ENCODE measurements around the gene SLC38A5.
A peak's percentile ranks its signal among the peaks of the same experiment; 100 is the strongest.
"Not testable (repeated sequence)": the region's sequence is repeated elsewhere in the genome, so short reads cannot be mapped to it uniquely, and the experiment has no call there.

The SLC38A5 gene

DNA sequence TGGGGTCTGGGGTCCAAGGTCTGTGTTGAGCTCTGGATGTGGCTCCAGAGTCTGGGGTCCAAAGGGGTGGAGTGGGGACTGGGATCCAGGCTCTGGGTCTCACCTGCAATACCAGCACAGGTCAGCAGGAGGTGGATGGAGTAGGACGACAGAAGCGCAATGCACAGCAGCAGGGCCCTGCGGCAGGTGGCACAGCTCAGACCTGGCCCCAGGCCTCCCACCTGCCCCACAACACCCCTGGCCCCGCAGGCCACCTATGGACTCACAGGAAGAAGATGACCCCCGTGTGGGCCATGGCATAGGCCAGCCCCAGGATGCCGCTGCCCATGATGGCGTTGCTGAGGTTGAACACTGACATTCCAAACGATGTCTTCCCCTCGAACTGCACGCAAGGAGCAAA is 3.4 kb downstream of the SLC38A5 start:
- peak overlapping the region; percentile 95 for H3K4me3 Mint-ChIP-seq
- peaks cover 24% of the 10 kb centered on the region for H3K36me3 Mint-ChIP-seq
- H3K27me3 Mint-ChIP-seq = no peaks in the 10 kb centered on the region
- no peak overlapping the region for H3K27ac Mint-ChIP-seq
- H3K4me1 Mint-ChIP-seq = peaks cover 35% of the 10 kb centered on the region
- no peaks in the 10 kb centered on the region for H3K9me3 Mint-ChIP-seq

DNA sequence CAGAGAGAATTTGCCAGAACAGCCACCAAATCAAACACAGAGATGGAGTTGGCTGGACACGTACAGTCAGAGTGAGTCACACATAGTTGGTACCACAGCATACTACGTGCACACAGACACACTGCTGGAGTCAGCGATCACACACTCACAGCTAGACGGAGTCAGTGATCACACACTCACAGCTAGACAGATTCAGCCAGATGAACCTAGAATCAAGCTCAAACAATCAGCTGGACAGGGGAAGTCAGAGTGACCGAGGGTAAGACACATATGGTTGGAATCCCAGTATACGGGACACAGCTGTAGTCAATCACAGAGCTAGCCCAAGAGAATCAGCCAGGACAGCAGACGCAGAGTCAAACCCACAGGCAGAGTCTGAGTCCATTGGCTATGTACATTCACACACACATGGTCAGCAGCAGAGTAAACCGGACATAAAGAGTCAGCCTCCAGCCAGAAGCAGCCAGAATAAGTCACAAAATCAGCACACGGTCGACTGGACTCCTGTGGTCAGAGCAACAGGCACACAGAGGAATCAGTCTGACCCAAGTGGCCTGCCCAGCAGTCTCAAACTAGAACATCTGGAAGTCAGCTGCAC is 4.6 kb downstream of the SLC38A5 start:
- peak overlapping the region; percentile 73 for H3K4me3 Mint-ChIP-seq
- no peak overlapping the region for H3K27ac Mint-ChIP-seq
- peaks cover 26% of the 10 kb centered on the region for H3K36me3 Mint-ChIP-seq
- no peaks in the 10 kb centered on the region for H3K9me3 Mint-ChIP-seq
- H3K27me3 Mint-ChIP-seq = no peaks in the 10 kb centered on the region
- H3K4me1 Mint-ChIP-seq = peaks cover 38% of the 10 kb centered on the region

DNA sequence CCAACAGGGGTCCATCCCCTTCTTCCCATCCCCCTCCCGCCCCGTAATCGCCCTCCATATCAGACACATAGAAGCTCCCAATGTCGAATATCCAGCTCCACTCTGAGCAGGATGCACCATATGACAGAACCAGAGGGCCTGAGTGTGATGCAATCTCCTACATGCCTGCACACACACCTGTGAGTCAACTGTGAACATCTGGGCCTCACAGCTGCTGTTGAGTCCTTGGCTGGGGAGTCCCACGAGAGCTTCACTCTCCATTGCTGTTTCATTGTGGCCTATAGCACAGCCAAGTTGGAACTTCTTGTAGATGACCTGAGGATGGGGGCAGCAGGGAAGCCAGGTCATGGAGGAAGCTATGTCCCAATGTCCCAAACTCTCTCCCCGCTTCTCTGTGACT is 8.2 kb downstream of the SLC38A5 start:
- Mint-ChIP-seq H3K9me3 (no peaks in the 10 kb centered on the region), H3K27me3 (no peaks in the 10 kb centered on the region), H3K27ac (no peak overlapping the region), H3K4me3 (no peak overlapping the region), H3K4me1 (peaks cover 29% of the 10 kb centered on the region), H3K36me3 (peaks cover 30% of the 10 kb centered on the region)

DNA sequence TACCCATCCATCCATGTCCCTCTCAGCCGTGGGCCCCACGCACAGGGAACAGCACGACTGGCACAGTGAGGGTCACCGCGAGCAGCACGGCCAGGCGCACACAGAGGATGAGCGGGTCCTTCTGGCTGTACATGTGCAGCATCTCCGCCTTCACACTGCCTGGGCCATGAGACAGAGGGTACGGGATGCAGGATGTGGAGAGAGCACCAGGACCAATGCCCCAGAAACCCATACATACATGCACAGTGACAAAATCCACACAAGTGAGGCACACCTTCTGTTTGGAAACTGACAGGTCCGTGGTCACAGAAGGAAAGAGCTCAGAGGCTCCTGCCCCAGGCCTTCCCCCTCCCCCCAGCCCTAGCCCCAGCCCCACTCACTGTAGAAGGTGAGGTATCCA is 9.5 kb downstream of the SLC38A5 start:
- H3K27me3 Mint-ChIP-seq = no peaks in the 10 kb centered on the region
- no peak overlapping the region for H3K4me3 Mint-ChIP-seq
- H3K4me1 Mint-ChIP-seq = peaks cover 22% of the 10 kb centered on the region
- H3K27ac Mint-ChIP-seq = no peak overlapping the region
- peaks cover 24% of the 10 kb centered on the region for H3K36me3 Mint-ChIP-seq
- no peaks in the 10 kb centered on the region for H3K9me3 Mint-ChIP-seq

DNA sequence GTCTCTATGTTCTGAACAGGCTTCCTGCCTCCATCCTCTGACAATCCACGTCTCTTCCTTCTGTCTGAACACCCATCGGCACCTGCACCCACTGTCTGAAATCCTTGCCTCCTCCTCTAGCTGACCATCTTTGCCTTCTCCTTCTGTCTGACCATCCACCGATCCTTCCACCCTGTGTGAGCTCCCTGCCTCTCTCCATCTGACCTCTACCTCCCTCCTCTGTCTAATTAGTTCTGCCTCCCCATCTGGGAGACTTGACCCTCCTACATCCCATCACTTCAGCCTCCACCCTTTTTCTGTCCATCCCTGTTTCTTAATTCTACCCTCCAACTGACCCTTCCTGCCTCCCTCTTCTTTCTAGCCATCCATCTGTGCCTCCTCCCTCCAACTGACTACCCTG is 10.0 kb downstream of the SLC38A5 start:
- H3K36me3 Mint-ChIP-seq = peaks cover 19% of the 10 kb centered on the region
- no peak overlapping the region for H3K27ac Mint-ChIP-seq
- peaks cover 16% of the 10 kb centered on the region for H3K4me1 Mint-ChIP-seq
- no peak overlapping the region for H3K4me3 Mint-ChIP-seq
- no peaks in the 10 kb centered on the region for H3K9me3 Mint-ChIP-seq
- no peaks in the 10 kb centered on the region for H3K27me3 Mint-ChIP-seq

DNA sequence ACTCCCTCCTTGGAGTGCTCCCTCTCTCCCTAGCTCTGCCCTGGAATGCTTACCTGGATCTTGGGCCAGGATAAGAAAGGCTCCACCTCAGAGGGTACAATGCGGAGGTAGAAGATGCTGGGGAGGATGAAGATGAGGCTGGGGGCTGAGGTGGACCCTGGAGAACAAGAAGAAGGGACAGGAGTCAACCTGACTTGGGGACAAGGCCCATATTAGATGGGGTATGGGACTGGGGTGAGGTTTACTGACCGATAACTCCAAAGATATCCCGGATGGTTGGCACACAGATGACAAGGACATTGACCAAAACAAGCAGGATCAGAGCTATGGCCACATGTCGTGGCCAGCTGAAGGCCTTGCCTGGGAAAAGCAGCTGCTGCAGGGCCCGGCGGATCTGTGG is 10.6 kb downstream of the SLC38A5 start:
- Mint-ChIP-seq H3K9me3 (no peaks in the 10 kb centered on the region), H3K4me1 (peaks cover 14% of the 10 kb centered on the region), H3K36me3 (peaks cover 18% of the 10 kb centered on the region), H3K27me3 (no peaks in the 10 kb centered on the region), H3K4me3 (no peak overlapping the region), H3K27ac (no peak overlapping the region)

DNA sequence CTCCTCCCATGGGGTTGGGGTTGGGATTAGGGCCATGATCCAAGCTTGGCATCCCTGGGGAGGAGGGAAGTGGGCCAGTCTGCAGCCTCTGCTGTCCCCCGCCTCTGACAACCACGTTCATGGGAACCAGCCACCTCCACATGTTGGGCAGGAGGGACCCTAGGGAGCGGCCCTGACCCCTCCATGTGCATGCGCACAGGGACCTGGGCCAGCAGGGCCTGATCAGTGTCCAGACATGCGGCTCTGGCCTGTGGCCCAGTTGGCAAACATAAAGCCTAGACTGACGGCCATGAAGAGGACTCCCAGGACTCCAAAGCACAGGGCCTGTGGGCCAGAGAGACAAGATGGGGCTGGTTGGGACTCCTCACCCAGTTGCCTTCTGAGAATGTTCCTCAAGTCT is 11.3 kb downstream of the SLC38A5 start:
- no peak overlapping the region for H3K4me3 Mint-ChIP-seq
- H3K27ac Mint-ChIP-seq = no peak overlapping the region
- H3K4me1 Mint-ChIP-seq = peaks cover 7% of the 10 kb centered on the region
- H3K27me3 Mint-ChIP-seq = no peaks in the 10 kb centered on the region
- peaks cover 14% of the 10 kb centered on the region for H3K36me3 Mint-ChIP-seq
- no peaks in the 10 kb centered on the region for H3K9me3 Mint-ChIP-seq

DNA sequence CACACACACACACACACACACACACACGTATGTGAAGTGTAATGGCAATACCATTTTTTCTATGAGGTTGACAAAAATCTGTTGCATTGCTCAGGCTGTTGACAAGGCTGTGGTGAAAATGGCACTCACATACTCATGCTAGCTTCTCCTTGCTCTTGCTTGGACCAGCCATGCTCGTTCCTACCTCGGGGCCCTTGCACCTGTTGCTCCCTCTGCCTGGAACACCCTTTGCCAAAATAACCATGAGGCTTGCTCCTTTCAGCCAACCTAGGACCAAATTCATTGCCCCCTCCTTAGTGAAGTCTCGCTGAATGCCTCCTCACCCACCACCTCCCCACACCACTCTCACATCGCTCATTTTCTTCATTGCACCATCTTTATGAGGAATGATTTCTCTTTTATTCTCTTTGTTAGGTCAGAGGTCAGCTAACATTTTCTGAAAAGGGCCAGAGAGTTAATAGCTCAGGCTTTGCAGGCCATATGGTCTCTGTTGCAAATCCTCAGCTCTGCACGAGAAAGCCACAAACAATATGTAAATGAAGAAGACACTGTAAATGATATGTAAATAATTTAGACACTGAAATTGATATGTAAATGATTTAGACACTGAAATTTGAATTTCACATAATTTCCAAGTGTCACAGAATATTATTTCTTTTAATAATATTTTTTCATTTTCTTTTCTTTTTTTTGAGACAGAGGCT is 13.3 kb downstream of the SLC38A5 start:
- Mint-ChIP-seq H3K4me3 (no peak overlapping the region), H3K27ac (peak overlapping the region; percentile 17), H3K9me3 (no peaks in the 10 kb centered on the region), H3K36me3 (peaks cover 10% of the 10 kb centered on the region), H3K4me1 (peaks cover 7% of the 10 kb centered on the region), H3K27me3 (no peaks in the 10 kb centered on the region)

DNA sequence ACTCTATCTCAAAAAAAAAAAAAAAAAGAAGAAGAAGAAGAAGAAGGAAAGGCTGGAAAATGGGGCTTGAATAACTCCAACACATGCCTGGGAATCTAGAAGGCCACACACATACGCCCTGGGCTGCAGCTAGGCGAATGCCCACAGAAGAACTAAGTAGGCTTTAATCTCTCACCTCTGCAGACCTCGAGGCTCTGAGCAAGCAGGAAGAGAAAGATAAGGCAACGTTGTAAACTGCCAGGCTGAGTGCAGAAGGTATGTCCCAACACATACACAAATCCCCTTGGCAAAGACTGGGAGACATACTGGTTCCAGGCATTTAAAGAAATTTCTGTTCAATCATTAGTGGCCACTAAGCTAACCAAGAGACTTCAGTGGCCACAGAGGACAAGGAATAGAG is 18.4 kb downstream of the SLC38A5 start:
- Mint-ChIP-seq H3K36me3 (no peaks in the 10 kb centered on the region), H3K9me3 (no peaks in the 10 kb centered on the region), H3K4me3 (no peak overlapping the region), H3K27me3 (no peaks in the 10 kb centered on the region), H3K4me1 (no peaks in the 10 kb centered on the region), H3K27ac (no peak overlapping the region)

DNA sequence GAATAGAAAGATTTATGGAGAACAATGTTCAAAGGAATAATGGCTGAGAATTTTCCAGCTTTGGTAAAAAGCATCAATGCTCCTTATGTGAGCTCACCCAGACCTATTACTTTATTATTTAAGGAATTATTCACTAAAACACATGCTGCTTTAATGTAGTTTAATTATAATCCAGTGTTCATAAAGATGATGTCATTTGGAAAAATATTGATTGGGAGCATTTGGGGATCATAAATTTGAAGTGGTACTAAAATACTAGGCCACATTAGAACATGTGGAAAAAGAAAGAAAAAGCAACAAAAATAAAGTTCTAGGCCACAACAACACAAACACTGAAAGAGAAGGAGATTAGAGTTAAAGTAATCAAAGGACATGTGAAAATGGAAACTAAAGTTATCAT is 20.0 kb downstream of the SLC38A5 start:
- no peaks in the 10 kb centered on the region for H3K36me3 Mint-ChIP-seq
- H3K27ac Mint-ChIP-seq = no peak overlapping the region
- no peaks in the 10 kb centered on the region for H3K27me3 Mint-ChIP-seq

DNA sequence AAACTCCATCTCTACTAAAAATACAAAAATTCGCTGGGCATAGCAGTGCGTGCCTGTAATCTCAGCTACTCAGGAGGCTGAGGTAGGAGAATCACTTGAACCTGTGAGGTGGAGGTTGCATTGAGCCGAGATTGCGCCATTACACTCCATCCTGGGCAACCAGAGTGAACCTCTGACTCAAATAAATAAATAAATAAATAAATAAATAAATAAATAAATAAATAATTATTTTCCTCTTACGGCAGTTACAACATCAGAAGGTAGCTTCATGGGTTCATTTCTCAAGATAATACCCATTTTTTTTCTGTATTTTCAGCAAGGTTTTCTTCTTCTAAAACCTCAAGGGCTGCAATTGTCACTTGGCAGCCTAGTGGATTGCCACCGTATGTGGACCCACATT is 22.9 kb downstream of the SLC38A5 start:
- H3K27me3 Mint-ChIP-seq, H3K4me1 Mint-ChIP-seq, H3K27ac Mint-ChIP-seq, H3K36me3 Mint-ChIP-seq, H3K4me3 Mint-ChIP-seq, H3K9me3 Mint-ChIP-seq: not testable (repeated sequence)

More for the DNA sequence above, 20.0 kb downstream of the SLC38A5 start:
- H3K9me3 Mint-ChIP-seq = no peaks in the 10 kb centered on the region
- no peaks in the 10 kb centered on the region for H3K4me1 Mint-ChIP-seq
- no peak overlapping the region for H3K4me3 Mint-ChIP-seq

DNA sequence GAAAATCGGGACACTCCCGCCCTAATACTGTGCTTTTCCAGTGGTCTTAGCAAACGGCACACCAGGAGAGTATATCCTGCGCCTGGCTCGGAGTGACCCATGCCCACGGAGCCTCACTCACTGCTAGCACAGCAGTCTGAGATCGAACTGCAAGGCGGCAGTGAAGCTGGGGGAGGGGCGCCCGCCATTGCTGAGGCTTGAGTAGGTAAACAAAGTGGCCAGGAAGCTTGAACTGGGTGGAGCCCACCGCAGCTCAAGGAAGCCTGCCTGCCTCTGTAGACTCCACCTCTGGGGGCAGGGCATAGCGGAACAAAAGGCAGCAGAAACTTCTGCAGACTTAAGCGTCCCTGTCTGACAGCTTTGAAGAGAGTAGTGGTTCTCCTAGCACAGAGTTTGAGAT is 36.3 kb downstream of the SLC38A5 start:
- H3K4me3 Mint-ChIP-seq, H3K27ac Mint-ChIP-seq, H3K27me3 Mint-ChIP-seq, H3K36me3 Mint-ChIP-seq, H3K9me3 Mint-ChIP-seq, H3K4me1 Mint-ChIP-seq: not testable (repeated sequence)

DNA sequence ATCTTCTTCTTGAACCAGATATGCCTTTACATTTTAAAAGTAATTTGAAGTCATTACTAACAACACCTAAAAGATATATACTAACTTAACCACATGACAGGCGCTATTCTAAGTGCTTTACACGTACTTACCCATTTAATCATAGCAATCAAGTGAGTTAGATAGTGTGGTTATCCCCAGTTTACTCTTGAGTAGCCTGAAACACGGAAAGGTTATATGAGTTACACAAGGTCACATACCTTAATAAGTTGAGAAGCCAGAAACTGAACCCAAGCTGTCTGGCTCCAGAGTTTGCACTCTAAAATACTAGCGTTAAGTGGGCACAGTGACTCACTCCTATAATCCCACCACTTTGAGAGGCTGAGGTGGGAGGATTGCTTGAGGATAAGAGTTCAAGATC is 39.9 kb downstream of the SLC38A5 start:
- not testable (repeated sequence) for H3K9me3 Mint-ChIP-seq

DNA sequence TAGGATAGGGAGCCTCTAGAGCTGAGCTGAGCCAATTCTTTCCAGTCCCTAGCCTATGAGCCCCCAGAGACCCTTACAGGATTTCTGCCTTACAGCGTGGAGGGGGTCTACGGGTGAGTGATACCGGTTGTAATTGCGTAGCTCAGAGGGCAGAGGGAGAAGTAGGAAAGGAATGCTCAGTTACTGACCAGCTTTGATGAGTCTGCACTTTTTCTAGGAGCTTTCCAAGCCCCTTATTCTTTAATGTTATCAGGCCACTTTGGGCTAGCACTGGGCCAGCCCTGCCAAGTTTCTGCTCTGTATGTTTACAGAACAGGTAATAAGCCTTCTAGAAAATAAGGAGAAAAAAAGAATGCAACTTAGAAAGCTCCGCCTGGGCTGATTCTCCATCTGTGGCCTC is 40.5 kb downstream of the SLC38A5 start:
- H3K4me1 Mint-ChIP-seq = peaks cover 10% of the 10 kb centered on the region
- H3K27me3 Mint-ChIP-seq, H3K27ac Mint-ChIP-seq, H3K36me3 Mint-ChIP-seq, H3K9me3 Mint-ChIP-seq, H3K4me3 Mint-ChIP-seq: not testable (repeated sequence)

More for the DNA sequence above, 39.9 kb downstream of the SLC38A5 start:
- not testable (repeated sequence) for H3K4me3 Mint-ChIP-seq, H3K27ac Mint-ChIP-seq, H3K36me3 Mint-ChIP-seq, H3K27me3 Mint-ChIP-seq
- H3K4me1 Mint-ChIP-seq = peaks cover 10% of the 10 kb centered on the region

DNA sequence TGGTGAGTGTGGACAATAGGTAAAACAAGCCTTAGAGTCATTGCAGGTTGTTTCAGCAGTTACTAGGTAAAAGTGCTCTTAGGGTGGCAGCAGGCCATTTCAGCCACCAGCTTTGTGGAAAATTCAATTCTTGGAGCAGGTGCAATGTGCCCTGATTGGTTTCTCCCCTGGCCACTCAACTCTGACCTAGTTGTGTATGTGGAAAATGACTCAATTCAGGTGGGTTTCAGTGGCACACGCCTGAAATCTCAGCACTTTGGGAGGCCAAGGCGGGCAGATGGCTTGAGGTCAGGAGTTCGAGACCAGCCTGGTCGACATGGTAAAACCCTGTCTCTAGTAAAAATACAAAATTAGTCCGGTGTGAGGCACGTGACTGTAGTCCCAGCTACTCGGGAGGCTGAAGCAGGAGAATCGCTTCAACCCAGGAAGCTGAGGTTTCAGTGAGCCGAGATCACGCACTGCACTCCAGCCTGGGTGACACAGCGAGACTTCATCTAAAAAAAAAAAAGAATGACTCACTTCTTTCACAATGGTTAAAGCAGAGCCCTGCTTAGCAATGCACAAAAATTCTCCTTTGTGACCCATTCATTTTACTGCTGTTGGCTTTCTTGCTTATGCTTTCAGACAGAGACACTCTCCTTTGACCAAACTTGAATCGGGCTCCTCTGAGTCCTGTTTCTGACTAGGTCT is 42.9 kb downstream of the SLC38A5 start:
- not testable (repeated sequence) for H3K4me3 Mint-ChIP-seq, H3K27me3 Mint-ChIP-seq, H3K4me1 Mint-ChIP-seq, H3K9me3 Mint-ChIP-seq, H3K27ac Mint-ChIP-seq, H3K36me3 Mint-ChIP-seq

DNA sequence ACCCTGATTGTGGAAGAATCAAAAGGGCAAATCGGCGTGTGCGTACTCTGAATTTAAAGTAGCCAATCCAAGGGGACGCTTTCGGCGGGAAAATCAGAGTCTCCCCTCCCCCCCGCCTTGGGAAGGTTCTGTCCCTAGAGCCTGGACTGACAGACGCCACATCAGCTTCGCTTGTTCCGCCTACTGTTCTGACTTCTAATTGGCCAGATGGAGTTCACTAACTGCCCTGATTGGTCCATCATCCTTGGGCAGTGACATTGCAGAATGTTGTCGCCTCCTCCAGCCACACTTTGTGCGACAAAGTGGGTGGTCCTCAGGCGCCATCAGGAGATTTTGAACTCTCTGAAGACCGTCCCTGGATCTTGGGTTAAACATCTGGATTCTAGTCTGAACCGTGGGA is 58.2 kb downstream of the SLC38A5 start, which contains the start of gene SSX4B:
Gene SSX4B, minus strand, starts transcription at position 101 of the 400 bp plus-strand sequence. CDS start 588 bp downstream, outside the sequence.
- not testable (repeated sequence) for H3K36me3 Mint-ChIP-seq, H3K4me3 Mint-ChIP-seq, H3K4me1 Mint-ChIP-seq, H3K27me3 Mint-ChIP-seq, H3K9me3 Mint-ChIP-seq, H3K27ac Mint-ChIP-seq

Measured in activated naive CD4-positive, alpha-beta T cell treated with anti-CD3 and anti-CD28 coated beads, Interleukin-2, amount 50 U/mL, for 24 hours (primary cell).